CD4-positive, alpha-beta T cell treated with Interleukin-1 beta for 1 hour (primary cell): ENCODE data around the gene TUBGCP2.

ENCODE experiments used
- DNase-seq, 2 donors: peaks; one replicate each; pipeline ENCODE4 v3.0.0-alpha.2; 2020 to 2022

The TUBGCP2 gene

DNA sequence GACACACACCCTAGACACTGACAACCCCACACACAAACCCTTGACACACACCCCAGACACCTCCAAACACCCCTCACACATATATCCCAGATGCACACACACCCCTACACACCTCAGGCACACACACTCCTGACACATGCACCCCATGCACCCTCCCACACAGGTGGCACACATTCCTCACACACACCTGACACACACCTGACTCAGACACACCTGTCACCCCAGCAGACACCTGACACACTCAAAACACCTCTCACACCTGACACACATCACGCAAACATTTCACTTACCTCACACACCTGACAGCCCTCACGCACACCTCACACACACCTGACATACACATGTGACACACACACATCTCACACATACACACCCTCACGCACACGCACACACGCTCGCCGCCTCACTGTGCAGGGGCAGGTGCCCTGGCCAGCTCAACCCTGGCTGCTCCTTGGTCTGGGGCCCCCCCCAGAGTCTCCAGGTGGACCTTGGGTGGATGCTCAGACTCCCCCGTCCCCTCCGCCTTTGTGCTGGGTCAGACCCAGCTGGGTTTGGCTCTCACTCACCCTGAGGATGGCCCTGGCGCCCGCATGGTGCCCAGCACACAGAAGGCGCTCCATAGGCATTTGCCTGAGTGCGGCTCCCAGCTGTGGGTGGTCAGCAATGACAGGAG lies 31.2 kb upstream of the TUBGCP2 start:
- no peak for DNase-seq

GRCh38 chr10:133338080-133339071 lies 29.7 kb upstream of the TUBGCP2 start:
- DNase-seq = no peak

DNA sequence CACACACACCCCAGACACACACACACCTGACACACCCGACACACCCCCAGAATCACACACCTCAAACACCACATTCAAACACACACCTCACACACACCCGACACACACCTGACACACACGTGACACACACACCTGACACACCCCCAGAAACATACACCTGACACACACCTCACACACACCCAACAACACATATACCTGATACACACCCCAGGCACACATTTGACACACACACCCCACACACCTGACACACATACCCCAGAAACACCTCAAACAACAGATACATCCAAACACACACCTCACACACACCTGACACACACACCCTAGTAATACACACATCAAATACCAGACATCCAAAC lies 28.7 kb upstream of the TUBGCP2 start:
- DNase-seq = no peak

- DNase-seq = peak; percentile 90 to 92
Measured at GRCh38 chr10:133336577-133337369, 28.1 kb upstream of the TUBGCP2 start, which contains the start of gene CALY. TSS of gene CALY (minus strand) at chr10:133336896. CDS start at chr10:133328989, 7,907 bp downstream.

DNA sequence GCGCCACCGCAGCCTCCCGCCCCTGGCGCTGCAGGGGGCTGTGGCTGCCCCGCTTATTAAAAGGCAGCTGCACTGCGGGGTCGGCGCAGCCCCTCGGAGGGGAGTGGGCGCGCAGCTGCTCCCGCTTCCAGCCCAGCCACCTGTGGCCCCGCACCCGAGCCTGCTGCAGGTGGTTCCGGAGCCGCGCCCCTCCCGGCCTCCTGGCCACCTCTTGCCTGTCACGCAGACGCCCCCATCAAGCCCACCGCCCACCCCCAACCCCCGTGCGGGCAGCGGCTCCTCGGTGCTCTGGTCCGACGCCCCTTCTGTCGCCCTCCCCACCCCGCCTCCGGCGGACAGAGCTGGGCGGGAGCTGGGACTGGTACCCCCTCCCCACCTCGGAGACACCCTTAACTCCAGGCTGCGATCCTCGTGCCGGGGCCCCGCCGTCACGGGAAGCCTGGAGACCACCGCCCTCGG lies 27.5 kb upstream of the TUBGCP2 start:
- DNase-seq = no peak

DNA sequence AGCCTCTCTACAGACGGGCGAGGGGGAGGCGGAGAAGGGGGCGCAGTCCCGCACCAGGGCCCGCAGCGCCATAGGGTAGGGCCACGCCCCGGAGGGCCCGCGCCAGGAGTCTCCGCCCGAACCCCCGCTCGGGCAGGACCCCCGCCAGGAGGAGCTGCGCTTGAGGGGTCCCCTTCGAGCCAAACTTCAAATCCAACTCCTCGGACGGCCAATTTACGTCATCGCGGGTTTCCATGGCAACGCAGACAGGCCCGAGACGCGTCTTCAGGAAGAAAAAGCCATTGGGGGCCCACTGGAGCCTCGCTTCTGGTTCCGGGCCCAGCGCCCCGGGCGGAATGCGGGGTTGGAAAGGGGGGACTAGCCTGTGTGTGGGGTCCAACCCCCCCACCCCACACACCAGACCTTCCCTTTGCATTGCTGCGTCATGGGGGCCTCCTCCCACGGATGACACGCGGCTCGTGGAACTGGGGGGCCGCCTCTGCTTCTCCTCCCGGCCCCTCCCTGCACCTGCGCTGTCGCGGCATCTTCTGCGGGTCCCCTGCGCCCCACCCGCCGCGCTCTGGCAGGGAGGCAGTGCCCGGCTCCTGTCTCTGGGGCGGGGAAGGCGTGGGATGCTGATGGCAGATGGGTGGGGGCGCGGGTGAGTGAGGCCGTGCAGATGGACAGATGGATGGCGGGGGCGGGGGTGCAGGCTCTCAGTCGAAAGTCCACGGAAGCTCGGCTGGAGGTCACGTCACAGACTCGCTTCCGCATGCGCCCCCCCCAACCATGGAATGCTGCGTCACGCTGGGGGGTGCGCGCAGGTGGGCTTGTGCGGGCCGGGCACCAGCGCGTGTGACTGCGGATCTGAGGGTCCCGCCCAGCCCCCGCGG lies 26.8 kb upstream of the TUBGCP2 start:
- DNase-seq = peak; percentile 87 to 88

DNA sequence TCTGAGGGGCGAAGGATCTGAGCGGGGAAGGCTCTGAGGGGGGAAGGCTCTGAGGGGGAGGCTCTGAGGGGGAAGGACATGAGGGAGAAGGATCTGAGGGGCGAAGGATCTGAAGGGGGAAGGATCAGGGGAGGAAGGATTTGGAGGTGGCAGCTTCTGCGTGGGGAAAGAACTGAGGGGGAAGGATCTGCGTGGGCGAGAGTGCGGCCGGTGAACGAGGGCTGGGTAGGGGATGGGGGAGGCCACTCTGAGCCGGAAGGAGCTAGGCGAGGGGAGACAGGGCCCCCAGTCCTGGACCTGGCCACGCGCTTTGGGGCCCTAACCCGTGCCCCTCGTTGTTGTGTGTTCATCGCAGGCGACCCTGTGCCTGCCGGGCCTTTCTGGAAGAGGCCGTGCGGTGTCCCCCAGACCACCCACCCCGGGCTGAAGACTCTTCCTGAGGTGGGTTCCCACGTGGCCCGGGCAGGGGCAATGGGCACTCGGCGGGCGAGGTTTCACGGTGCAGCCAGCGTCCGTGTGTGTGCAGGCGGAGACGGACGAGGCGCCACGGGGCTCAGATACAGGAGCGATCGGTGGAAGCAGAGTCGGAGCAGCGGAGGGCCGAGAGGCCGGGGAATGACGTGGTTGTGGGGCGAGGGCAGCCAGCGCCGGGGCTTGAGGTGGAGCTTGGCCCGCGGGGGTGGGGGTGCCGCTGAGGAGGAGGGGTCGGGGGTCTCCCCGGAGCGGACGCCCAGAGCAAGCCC lies 26.0 kb upstream of the TUBGCP2 start:
- peak in 1 of 2 donors; percentile 15 for DNase-seq

- no peak for DNase-seq
Measured at GRCh38 chr10:133332936-133333699, 24.4 kb upstream of the TUBGCP2 start.

GRCh38 chr10:133329491-133330202 lies 21.0 kb upstream of the TUBGCP2 start:
- peak; percentile 85 to 86 for DNase-seq

GRCh38 chr10:133328358-133329343 lies 20.0 kb upstream of the TUBGCP2 start:
- no peak for DNase-seq

- DNase-seq = no peak
Measured at GRCh38 chr10:133327651-133328357, 19.1 kb upstream of the TUBGCP2 start.

- no peak for DNase-seq
Measured at GRCh38 chr10:133326745-133327650, 18.3 kb upstream of the TUBGCP2 start.

- DNase-seq = no peak
Measured at GRCh38 chr10:133326223-133326551, 17.5 kb upstream of the TUBGCP2 start.

DNA sequence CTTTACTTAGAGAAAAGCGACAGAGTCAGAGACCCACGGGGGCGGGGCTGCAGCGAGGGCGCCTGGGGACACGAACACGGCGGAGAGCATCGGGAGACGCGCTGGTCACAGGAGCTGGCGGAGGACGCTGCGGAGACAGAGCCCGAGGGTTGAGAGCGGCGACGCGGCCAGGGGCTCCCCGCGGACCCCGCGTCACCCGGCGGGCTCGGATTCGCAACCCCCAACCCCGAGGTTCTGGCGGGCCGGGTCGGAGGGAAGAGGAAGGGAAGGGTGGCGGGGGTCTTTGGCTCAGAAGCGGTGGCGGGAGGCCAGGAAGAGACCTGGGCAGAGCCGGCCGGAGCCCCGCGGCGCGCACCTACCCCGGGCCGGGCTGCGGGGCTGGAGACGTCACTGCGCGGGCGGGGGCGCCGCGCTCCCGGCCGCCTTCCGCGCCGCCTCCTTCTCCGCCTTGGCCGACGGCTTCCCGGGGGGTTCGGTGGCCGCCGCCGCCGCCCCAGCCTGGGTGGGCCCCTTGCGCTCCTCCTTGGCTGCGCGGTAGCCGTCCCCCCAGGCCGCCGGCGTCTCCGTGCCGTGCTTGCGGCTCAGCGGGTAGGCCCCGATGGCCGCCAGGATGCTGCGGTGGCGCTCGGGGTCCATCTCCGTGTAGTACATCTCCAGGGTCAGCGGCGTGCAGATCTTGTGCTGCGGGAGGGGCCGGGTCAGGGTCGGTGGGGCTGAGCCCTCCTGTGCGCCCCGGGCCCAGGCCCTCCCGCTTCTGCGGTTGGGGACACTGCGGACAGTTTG lies 17.0 kb upstream of the TUBGCP2 start:
- DNase-seq = peak in 1 of 2 donors; percentile 23

DNA sequence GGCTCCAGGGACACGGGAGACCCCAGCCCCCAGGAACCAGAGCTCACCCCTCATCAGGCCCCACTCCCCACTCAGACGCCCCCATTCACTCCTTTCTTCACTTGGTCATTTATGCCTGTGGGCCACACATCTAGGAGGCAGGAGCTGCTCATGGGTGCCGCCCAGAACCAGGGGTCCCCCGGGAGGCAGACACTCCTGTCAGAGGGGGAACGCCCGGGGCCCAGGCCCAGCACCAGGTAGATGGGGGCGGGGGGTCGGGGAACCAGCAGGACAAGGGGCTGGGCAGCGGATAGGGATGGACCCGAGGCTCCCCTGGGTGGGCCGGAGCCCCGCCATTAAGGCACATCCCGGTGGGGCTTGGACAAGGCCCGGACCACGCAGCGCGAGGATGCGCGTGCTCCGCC lies 16.2 kb upstream of the TUBGCP2 start:
- DNase-seq = no peak
